ENCODE measurements around the gene NQO1. TPM values are rescaled to one million over a fixed set of nuclear protein-coding genes. Genes with fewer than 3 reads are reported as not detected.

Gene NQO1
- total RNA-seq, 4 donors from 2014 or later = 51.3 to 120 (median 79.9) TPM

Other genes with a start within 250 kb of the NQO1 start
- gene NFAT5, start 160.6 kb downstream of the NQO1 start, total RNA-seq = 10 to 100 TPM; 43.8 to 79.1 (median 59.5) TPM
- 10 to 100 TPM; 23.4 to 31.4 (median 27.1) TPM for gene NOB1, start 28.4 kb upstream of the NQO1 start, total RNA-seq
- 10 to 100 TPM; 23.4 to 31.9 (median 28.8) TPM for gene WWP2, start 35.8 kb upstream of the NQO1 start, total RNA-seq
- 1 to 10 TPM in 1 of 4 donors, under 1 TPM in 2, not detected in 1; 0.27 to 1.9 (median 0.31) TPM for gene CLEC18A, start 224.8 kb upstream of the NQO1 start, total RNA-seq

Data from gastroesophageal sphincter (tissue), 4 donors.